Measurements from ENCODE around the gene DNMT3A. TPM values are rescaled to one million over a fixed set of nuclear protein-coding genes. Genes with fewer than 3 reads are reported as not detected.

The DNMT3A gene
- total and polyA plus RNA-seq, 2 donors (not counting 3 experiments of a cell fraction or from before 2014, with no cell fraction given), result 23.3 to 71.7 TPM

DNA sequence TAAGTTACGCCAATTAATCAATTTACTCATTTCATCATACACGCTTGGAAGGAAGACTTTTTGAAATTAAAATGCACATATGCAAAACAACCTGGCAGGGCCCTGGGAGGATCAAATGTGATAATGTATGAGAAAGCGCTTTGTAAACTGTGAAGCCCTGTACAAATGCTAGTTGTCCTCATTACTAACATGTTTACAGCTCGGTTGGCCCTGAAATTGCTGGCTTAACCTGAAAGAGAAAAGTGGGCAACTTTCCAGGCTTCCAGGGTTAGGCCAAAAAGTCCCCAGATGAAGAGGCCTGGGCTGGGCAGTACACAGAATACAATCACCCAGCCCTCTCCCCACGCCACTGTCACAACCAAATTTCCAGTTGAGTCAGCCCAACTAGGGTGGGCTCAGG, 60.2 kb downstream of the DNMT3A start:
- BruUV-seq (replicated peaks), result no TSS peak
- H3K9ac ChIP-seq (replicated peaks; ENCODE audit: extremely low read depth, insufficient read depth, low read length), result no peak overlapping the region
- FAIRE-seq (no peak), DNase-seq (ENCODE audit: low read depth, low spot score) (no peak)
- no peak overlapping the region for H3K4me2 ChIP-seq (ENCODE audit: insufficient read depth, low read length)
- H3K27me3 ChIP-seq (ENCODE audit: control insufficient read depth in 2 of 2, insufficient read depth in 2 of 2, low read length in 2 of 2), result no peaks in the 10 kb centered on the region
- ChIA-PET POLR2A (no interaction called here), CTCF (interaction anchor here (6.2 kb wide), 1 partner anchor 11 kb away, joined by 59 read pairs; no protein-coding TSS in a partner anchor)
- no peaks in the 10 kb centered on the region for H3K9me1 ChIP-seq (replicated peaks; ENCODE audit: control insufficient read depth, extremely low read depth, insufficient read depth, low read length)
- intact Hi-C loops (cut with micrococcal nuclease), result no loop called here
- H3K4me1 ChIP-seq (ENCODE audit: control insufficient read depth, extremely low read depth, insufficient read depth, low read length), result peaks cover 20% of the 10 kb centered on the region
- no peak for TF ChIP-seq MAX (IDR thresholded peaks at IDR 0.05; ENCODE audit: insufficient read depth, insufficient read length)
- TF ChIP-seq MYC (IDR thresholded peaks at IDR 0.05; ENCODE audit: low read depth, low read length), result no peak
- no peak for TF ChIP-seq POLR2A (IDR thresholded peaks at IDR 0.05; ENCODE audit: low read depth, low read length)
- no peak for TF ChIP-seq EZH2 (IDR thresholded peaks at IDR 0.05; ENCODE audit: borderline replicate concordance, low read depth, low read length, severe bottlenecking)
- TF ChIP-seq POLR2AphosphoS5 (IDR thresholded peaks at IDR 0.05; ENCODE audit: insufficient read depth, low read depth, low read length), result no peak
- no peak for TF ChIP-seq JUN (IDR thresholded peaks at IDR 0.05; ENCODE audit: borderline replicate concordance, insufficient read depth, insufficient read length, low read depth)
- TF ChIP-seq GATA2 (IDR thresholded peaks at IDR 0.05; ENCODE audit: insufficient read depth, insufficient read length, low read depth, low read length), result no peak
- TF ChIP-seq, protein P1, sequence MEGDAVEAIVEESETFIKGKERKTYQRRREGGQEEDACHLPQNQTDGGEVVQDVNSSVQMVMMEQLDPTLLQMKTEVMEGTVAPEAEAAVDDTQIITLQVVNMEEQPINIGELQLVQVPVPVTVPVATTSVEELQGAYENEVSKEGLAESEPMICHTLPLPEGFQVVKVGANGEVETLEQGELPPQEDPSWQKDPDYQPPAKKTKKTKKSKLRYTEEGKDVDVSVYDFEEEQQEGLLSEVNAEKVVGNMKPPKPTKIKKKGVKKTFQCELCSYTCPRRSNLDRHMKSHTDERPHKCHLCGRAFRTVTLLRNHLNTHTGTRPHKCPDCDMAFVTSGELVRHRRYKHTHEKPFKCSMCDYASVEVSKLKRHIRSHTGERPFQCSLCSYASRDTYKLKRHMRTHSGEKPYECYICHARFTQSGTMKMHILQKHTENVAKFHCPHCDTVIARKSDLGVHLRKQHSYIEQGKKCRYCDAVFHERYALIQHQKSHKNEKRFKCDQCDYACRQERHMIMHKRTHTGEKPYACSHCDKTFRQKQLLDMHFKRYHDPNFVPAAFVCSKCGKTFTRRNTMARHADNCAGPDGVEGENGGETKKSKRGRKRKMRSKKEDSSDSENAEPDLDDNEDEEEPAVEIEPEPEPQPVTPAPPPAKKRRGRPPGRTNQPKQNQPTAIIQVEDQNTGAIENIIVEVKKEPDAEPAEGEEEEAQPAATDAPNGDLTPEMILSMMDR (IDR thresholded peaks at IDR 0.05; ENCODE audit: extremely low read depth in 1 of 2, insufficient read depth in 1 of 2, low read depth in 1 of 2, low read length in 2 of 2), result no peak
- no peak for TF ChIP-seq FOS (IDR thresholded peaks at IDR 0.05; ENCODE audit: borderline replicate concordance, insufficient read depth, low read length)
- no peak overlapping the region for H3K4me3 ChIP-seq (replicated peaks in 1 of 3; ENCODE audit: insufficient read depth in 1 of 3, low read depth in 1 of 3, low read length in 3 of 3)
- no peaks in the 10 kb centered on the region for H3K79me2 ChIP-seq (ENCODE audit: control insufficient read depth, insufficient read depth, low read length)
- no peak overlapping the region for H2AFZ ChIP-seq (ENCODE audit: low read depth, low read length)
- H3K9me3 ChIP-seq (replicated peaks; ENCODE audit: control insufficient read depth, insufficient read depth, low read length), result no peaks in the 10 kb centered on the region
- dilution Hi-C loops (cut with MboI; ENCODE audit: extremely low pct_ligation_motif_present, low sequenced_read_pairs), result no loop called here
- H4K20me1 ChIP-seq (replicated peaks; ENCODE audit: control insufficient read depth, extremely low read depth, insufficient read depth, low read length), result no peaks in the 10 kb centered on the region
- H3K36me3 ChIP-seq (ENCODE audit: control insufficient read depth in 2 of 2, extremely low read depth in 1 of 2, insufficient read depth in 2 of 2, low read length in 2 of 2), result no peaks in the 10 kb centered on the region
- H3K27ac ChIP-seq (ENCODE audit: insufficient read depth, low read depth, low read length), result no peak overlapping the region
